ENCODE results near the gene ARAP2.

The ARAP2 gene

DNA sequence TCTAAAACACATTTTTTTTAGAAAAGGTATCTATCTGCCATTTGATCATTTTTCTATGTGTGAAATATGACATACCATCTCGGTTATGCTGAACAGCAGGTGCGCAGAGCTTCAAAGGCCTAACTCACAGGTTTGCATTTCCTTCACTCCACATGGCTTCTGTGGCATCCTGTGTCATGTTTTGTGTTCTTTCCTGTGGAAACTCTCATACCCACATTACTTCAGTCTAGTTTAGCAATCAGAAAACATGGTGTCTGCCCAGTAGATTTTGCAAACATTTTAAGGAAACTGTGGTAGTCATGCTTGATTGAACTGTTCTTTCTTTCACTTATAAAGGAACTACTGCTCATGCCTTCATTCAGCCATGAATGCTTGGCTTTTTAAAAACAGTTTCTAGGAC lies 11.3 kb upstream of the ARAP2 start:
- Histone ChIP-seq H3K4me3 (ENCODE audit: low read depth, low read length) (no peak overlapping the region), H3K79me2 (ENCODE audit: control insufficient read depth, insufficient read depth, low read length, unreplicated experiment) (no peaks in the 10 kb centered on the region), H3K27me3 (ENCODE audit: insufficient read depth, low read length) (no peaks in the 10 kb centered on the region), H2AFZ (ENCODE audit: low read length, unreplicated experiment) (no peak overlapping the region), H3K4me1 (ENCODE audit: control insufficient read depth, insufficient read depth, low read length, unreplicated experiment) (no peaks in the 10 kb centered on the region), H3K36me3 (ENCODE audit: insufficient read depth, low read length) (no peaks in the 10 kb centered on the region), H3K27ac (ENCODE audit: low read depth, low read length) (no peak overlapping the region)

DNA sequence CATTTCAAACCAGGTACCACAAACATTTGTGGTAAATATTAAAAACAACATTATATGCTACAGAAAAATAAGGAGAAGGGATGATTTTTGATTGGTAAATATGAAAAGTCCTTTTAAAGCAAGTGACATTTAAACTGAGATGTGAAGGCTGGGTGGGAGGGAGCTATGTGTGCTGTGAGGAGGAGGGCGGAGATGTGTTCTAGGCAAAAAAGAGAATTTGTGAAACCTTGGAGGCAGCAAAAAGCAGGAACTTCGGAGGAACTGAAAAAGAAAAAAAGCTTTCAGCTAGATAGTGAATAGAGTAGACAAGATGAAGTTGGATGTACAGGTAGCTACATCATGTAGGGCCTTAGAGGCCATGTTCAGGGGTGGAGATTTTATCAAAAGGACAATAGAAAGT lies 10.1 kb upstream of the ARAP2 start:
- H2AFZ ChIP-seq (ENCODE audit: low read length, unreplicated experiment) = no peak overlapping the region
- H3K27me3 ChIP-seq (ENCODE audit: insufficient read depth, low read length) = no peaks in the 10 kb centered on the region
- no peaks in the 10 kb centered on the region for H3K4me1 ChIP-seq (ENCODE audit: control insufficient read depth, insufficient read depth, low read length, unreplicated experiment)
- H3K4me3 ChIP-seq (ENCODE audit: low read depth, low read length) = no peak overlapping the region
- H3K79me2 ChIP-seq (ENCODE audit: control insufficient read depth, insufficient read depth, low read length, unreplicated experiment) = no peaks in the 10 kb centered on the region
- no peak overlapping the region for H3K27ac ChIP-seq (ENCODE audit: low read depth, low read length)
- H3K36me3 ChIP-seq (ENCODE audit: insufficient read depth, low read length) = no peaks in the 10 kb centered on the region

DNA sequence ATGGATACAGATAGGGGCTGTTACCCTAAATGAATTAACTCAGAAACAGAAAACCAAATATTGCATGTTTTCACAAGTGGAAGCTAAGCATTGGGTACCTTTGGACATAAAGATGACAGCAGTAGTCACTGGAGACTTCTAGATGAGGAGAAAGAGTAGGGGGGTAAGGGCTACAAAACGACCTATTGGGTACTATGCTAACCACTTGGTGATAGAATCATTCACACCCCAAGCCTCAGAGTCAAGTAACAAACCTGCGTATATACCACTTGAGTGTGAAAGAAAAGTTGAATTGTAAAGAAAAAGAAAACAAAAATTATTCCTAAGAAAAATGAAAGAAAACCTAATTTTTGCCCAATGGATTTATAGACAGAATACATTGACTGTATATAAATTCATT lies 7.7 kb upstream of the ARAP2 start:
- H3K27ac ChIP-seq (ENCODE audit: low read depth, low read length) = no peak overlapping the region
- no peaks in the 10 kb centered on the region for H3K79me2 ChIP-seq (ENCODE audit: control insufficient read depth, insufficient read depth, low read length, unreplicated experiment)

DNA sequence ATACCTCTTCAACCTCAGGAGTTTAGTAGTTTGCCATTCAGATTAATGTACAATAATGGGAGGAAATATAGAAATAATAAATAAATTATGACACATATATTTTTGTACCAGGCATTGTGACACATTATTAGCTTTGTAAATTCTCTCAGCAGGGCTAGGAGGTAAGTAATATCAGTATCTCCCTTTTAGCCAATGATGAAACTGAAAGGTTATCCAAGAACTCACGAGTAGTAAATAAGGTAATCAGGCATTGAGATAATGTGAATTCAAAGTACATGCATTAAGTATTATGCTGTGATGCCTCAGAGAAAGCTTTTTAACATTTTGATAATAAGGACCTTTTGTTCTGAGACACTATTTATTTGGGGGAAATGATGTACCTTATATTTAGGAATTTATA lies 5.3 kb upstream of the ARAP2 start:
- H3K36me3 ChIP-seq (ENCODE audit: insufficient read depth, low read length) = no peaks in the 10 kb centered on the region

More for the DNA sequence above, 7.7 kb upstream of the ARAP2 start:
- no peaks in the 10 kb centered on the region for H3K4me1 ChIP-seq (ENCODE audit: control insufficient read depth, insufficient read depth, low read length, unreplicated experiment)
- H3K27me3 ChIP-seq (ENCODE audit: insufficient read depth, low read length) = no peaks in the 10 kb centered on the region
- no peak overlapping the region for H3K4me3 ChIP-seq (ENCODE audit: low read depth, low read length)
- H2AFZ ChIP-seq (ENCODE audit: low read length, unreplicated experiment) = no peak overlapping the region
- H3K36me3 ChIP-seq (ENCODE audit: insufficient read depth, low read length) = no peaks in the 10 kb centered on the region

DNA sequence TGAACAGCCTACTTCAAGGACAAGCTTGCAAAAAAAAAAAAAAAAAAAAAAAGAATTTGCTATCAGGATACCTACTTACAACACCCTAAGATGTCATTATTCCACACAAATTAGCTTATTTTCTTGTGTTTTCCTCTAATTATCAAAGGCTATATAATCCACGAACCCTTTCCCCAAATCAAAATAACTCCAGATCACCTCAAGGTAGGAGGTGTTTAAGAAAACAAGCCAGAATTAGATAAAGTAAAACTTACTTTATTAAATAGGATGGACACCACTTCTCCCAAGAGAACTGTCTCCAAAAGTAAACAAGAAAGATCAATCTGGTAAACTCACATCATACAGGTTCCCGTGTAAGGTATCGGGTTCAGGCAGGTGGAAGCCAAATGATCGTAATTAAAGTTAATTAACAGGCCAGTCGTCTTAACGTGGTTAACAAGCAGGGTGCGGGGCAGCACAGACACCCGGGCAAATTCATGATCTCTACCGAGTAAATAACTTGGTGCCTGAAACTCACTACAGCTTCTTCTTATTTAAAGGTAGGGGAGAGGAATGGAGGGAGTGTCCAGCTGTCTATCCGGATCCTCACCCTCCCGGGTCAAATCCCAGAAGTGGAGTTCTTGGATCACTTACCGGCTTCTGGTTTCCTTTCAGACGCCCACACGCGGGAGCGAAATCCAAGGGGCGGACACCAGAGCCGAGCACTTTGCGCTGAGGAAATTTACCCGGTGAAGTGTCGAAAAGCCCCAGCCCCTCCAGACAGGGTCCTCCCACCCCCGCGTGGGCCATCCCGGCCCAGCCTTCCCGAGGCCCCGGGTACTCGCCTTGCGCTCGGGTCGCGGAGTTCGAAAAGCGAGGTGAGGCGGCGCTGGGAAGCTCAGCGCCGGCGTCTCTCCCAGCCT lies 708 bp downstream of the ARAP2 start:
- H3K27me3 ChIP-seq (ENCODE audit: insufficient read depth, low read length) = peaks cover 32% of the 10 kb centered on the region
- peak overlapping the region; percentile 60 for H2AFZ ChIP-seq (ENCODE audit: low read length, unreplicated experiment)
- H3K4me1 ChIP-seq (ENCODE audit: control insufficient read depth, insufficient read depth, low read length, unreplicated experiment) = no peaks in the 10 kb centered on the region
- no peak overlapping the region for H3K27ac ChIP-seq (ENCODE audit: low read depth, low read length)
- H3K79me2 ChIP-seq (ENCODE audit: control insufficient read depth, insufficient read depth, low read length, unreplicated experiment) = no peaks in the 10 kb centered on the region
- peak overlapping the region; percentile 75 for H3K4me3 ChIP-seq (ENCODE audit: low read depth, low read length)
- no peaks in the 10 kb centered on the region for H3K36me3 ChIP-seq (ENCODE audit: insufficient read depth, low read length)

More for the DNA sequence above, 5.3 kb upstream of the ARAP2 start:
- H3K4me1 ChIP-seq (ENCODE audit: control insufficient read depth, insufficient read depth, low read length, unreplicated experiment) = no peaks in the 10 kb centered on the region
- no peak overlapping the region for H2AFZ ChIP-seq (ENCODE audit: low read length, unreplicated experiment)
- peaks cover 16% of the 10 kb centered on the region for H3K27me3 ChIP-seq (ENCODE audit: insufficient read depth, low read length)
- H3K79me2 ChIP-seq (ENCODE audit: control insufficient read depth, insufficient read depth, low read length, unreplicated experiment) = no peaks in the 10 kb centered on the region
- H3K27ac ChIP-seq (ENCODE audit: low read depth, low read length) = no peak overlapping the region
- no peak overlapping the region for H3K4me3 ChIP-seq (ENCODE audit: low read depth, low read length)

DNA sequence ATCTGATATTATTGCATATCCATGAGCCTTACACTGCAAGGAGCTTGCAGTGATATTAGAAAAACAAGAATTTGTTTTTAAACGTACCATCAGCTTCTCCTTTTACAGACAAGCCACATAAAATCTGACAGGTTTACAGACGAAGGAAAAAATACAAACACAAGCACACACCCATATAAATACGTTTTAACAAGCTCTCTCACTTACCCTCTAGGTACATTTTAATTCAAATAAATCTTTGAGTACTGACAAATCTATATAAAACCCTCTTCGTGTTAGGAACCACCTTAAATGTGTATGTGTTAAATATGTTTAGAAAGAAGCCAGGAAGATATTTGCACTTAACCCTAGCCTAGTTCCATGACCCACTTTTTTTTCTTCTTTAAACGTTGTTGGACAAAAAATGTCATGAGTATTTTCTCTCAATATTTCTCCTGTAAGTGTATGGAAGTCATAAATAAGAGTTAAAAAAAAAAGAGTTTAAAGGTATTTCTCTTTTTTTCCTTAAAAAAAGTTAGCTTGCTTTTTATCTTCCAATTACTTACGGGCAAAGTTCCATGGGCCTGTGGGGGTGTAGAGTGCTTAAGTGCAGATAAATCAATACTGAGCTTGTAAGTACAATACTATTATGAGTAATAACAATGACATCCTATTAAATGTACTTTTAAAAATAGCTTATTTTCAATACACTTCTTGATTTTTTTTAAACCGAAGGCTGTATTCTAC lies 1.5 kb downstream of the ARAP2 start:
- Histone ChIP-seq H3K4me3 (ENCODE audit: low read depth, low read length) (no peak overlapping the region), H2AFZ (ENCODE audit: low read length, unreplicated experiment) (no peak overlapping the region), H3K36me3 (ENCODE audit: insufficient read depth, low read length) (no peaks in the 10 kb centered on the region), H3K27ac (ENCODE audit: low read depth, low read length) (no peak overlapping the region), H3K27me3 (ENCODE audit: insufficient read depth, low read length) (peaks cover 32% of the 10 kb centered on the region), H3K79me2 (ENCODE audit: control insufficient read depth, insufficient read depth, low read length, unreplicated experiment) (no peaks in the 10 kb centered on the region), H3K4me1 (ENCODE audit: control insufficient read depth, insufficient read depth, low read length, unreplicated experiment) (no peaks in the 10 kb centered on the region)

DNA sequence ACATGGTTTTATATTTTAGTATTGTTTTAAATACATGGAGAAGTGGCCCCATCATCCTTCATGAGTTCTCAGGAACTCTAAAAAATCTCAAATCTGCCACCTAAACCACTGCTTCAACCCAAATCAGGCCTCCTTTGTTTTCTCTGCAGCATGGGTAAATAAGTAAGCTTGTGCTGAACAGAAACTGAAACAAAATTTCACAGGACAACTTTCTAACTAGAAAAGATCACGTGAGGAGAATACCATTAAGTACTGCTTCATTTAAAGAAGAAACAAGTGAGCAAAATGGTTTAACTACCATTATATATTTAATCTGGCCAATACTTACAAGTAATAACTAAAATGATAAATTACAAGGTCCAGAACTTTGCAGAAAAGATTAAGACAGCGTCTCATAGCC lies 2.5 kb downstream of the ARAP2 start:
- H3K36me3 ChIP-seq (ENCODE audit: insufficient read depth, low read length) = no peaks in the 10 kb centered on the region
- no peaks in the 10 kb centered on the region for H3K79me2 ChIP-seq (ENCODE audit: control insufficient read depth, insufficient read depth, low read length, unreplicated experiment)
- peak overlapping the region; percentile 1; the same call in 1 of the 2 replicates for H3K4me3 ChIP-seq (ENCODE audit: low read depth, low read length)
- no peaks in the 10 kb centered on the region for H3K4me1 ChIP-seq (ENCODE audit: control insufficient read depth, insufficient read depth, low read length, unreplicated experiment)
- H2AFZ ChIP-seq (ENCODE audit: low read length, unreplicated experiment) = no peak overlapping the region
- H3K27me3 ChIP-seq (ENCODE audit: insufficient read depth, low read length) = peaks cover 32% of the 10 kb centered on the region
- no peak overlapping the region for H3K27ac ChIP-seq (ENCODE audit: low read depth, low read length)

DNA sequence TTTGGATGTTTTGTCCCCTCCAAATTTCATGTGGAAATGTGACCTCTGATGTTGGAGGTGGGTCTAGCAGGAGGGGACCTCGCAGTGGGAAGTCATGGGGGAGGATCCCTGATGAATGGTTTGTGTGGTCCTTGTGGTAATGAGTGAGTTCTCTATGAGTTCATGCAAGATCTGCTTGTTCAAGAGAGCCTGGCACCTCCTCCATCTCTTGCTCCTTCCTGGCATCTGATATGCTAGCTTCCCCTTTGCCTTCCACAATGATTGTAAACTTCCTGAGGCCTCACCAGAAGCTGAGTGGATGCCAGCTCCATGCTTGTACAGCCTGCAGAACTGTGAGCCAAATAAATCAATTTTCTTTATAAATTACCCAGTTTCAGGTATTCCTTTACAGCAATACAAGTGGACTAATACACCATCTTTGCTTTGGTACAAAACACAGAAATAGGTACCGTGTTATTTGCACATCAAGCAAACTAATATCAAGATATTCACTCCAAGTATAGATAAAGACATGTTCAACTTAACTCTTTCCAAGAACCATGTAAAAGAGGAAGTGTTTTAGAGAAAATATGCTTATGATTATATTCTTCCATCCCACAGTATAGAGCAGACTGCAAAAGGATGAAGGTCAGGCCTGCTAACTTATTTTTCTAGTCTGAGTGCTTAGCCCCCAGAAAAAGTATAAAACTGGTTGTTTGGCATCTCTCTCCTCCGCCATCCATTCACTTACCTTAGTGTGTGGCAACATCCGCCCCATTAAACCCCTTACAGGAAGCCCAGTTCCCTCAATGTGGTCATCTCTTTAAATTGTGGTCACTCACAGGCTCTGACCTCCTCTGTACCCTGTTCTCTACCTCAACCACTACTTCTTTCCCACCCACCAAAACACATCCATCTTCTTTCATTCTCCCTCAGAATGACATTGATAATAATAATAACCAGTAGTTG lies 6.7 kb downstream of the ARAP2 start:
- Histone ChIP-seq H3K79me2 (ENCODE audit: control insufficient read depth, insufficient read depth, low read length, unreplicated experiment) (no peaks in the 10 kb centered on the region), H2AFZ (ENCODE audit: low read length, unreplicated experiment) (no peak overlapping the region), H3K27me3 (ENCODE audit: insufficient read depth, low read length) (0 out of 2 replicates have a peak, but pooled peaks cover 1% of the 10 kb centered on the region), H3K4me3 (ENCODE audit: low read depth, low read length) (no peak overlapping the region), H3K27ac (ENCODE audit: low read depth, low read length) (no peak overlapping the region), H3K4me1 (ENCODE audit: control insufficient read depth, insufficient read depth, low read length, unreplicated experiment) (no peaks in the 10 kb centered on the region), H3K36me3 (ENCODE audit: insufficient read depth, low read length) (no peaks in the 10 kb centered on the region)

DNA sequence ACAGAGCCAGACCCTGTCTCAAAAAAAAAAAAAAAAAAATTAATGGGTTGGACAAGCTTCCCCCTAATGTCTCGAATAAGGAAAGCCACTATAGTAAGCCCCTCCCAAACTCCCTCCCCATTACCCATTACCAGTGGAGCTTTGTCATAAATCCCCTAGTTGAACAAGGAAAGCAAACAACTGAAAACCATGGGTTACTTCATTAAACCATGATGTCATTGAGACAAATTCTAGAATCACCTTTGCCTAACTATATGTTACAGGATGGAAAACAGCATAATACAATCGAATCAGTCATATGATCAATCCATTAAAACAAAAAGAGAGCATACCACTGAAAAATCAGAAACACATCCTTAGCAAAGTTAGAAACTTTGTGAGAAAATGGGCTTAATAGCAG lies 8.2 kb downstream of the ARAP2 start:
- no peak overlapping the region for H3K4me3 ChIP-seq (ENCODE audit: low read depth, low read length)
- H2AFZ ChIP-seq (ENCODE audit: low read length, unreplicated experiment) = no peak overlapping the region
- no peaks in the 10 kb centered on the region for H3K36me3 ChIP-seq (ENCODE audit: insufficient read depth, low read length)
- no peaks in the 10 kb centered on the region for H3K79me2 ChIP-seq (ENCODE audit: control insufficient read depth, insufficient read depth, low read length, unreplicated experiment)
- no peaks in the 10 kb centered on the region for H3K4me1 ChIP-seq (ENCODE audit: control insufficient read depth, insufficient read depth, low read length, unreplicated experiment)
- H3K27ac ChIP-seq (ENCODE audit: low read depth, low read length) = no peak overlapping the region
- H3K27me3 ChIP-seq (ENCODE audit: insufficient read depth, low read length) = no peaks in the 10 kb centered on the region

DNA sequence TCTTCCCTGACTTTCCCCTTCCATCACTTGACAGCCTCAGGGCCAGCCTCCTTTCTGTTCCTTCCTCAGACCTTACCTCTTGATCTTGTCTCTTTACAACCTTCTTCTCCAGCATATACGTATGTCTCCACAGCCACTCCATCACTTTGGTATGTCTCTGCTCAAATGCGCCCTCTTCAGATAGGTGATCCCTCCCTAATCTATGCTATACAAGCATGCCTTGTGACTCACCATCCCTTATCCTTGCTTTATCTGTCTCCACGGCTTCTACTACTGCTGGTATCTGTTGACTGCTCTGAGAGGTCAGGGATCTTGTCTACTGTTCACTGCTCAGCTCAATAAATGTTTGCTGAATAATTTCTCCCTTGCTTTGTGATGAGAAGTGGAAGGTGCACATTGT lies 9.0 kb downstream of the ARAP2 start:
- H3K79me2 ChIP-seq (ENCODE audit: control insufficient read depth, insufficient read depth, low read length, unreplicated experiment) = no peaks in the 10 kb centered on the region
- no peaks in the 10 kb centered on the region for H3K4me1 ChIP-seq (ENCODE audit: control insufficient read depth, insufficient read depth, low read length, unreplicated experiment)
- H2AFZ ChIP-seq (ENCODE audit: low read length, unreplicated experiment) = no peak overlapping the region

More for the DNA sequence above, 9.0 kb downstream of the ARAP2 start:
- no peaks in the 10 kb centered on the region for H3K27me3 ChIP-seq (ENCODE audit: insufficient read depth, low read length)
- H3K4me3 ChIP-seq (ENCODE audit: low read depth, low read length) = no peak overlapping the region
- no peak overlapping the region for H3K27ac ChIP-seq (ENCODE audit: low read depth, low read length)
- H3K36me3 ChIP-seq (ENCODE audit: insufficient read depth, low read length) = no peaks in the 10 kb centered on the region

All from ACC112 (cell line).